H1 (cell line): ENCODE measurements around the gene APLP1. TPM values are rescaled to one million over a fixed set of nuclear protein-coding genes. Genes with fewer than 3 reads are reported as not detected.

ENCODE experiments used
- CTCF ChIA-PET: fragments of 300-600 bp; sonication (Branson Sonifier 250); formaldehyde crosslinking; loops from one replicate; lab custom pipeline; 2021; ENCODE audit not compliant: partially characterized antibody; lab: Charles Lee
- POLR2A ChIA-PET: fragments of 300-600 bp; sonication (Branson Sonifier 250); formaldehyde crosslinking; loops from one replicate; lab custom pipeline; 2021; ENCODE audit warnings: inconsistent platforms; ENCODE audit not compliant: partially characterized antibody; lab: Charles Lee
- DNase-seq, 2 experiments: peaks; one replicate each; pipeline versions ENCODE4 v3.0.0 to v3.0.0-alpha.2; 2010 to 2022; ENCODE audit warnings: low spot score in 2 of 2, low read depth in 1 of 2, mixed read lengths in 1 of 2
- FAIRE-seq: peaks from 2 replicates; lab custom pipeline; 2011; peaks lifted over from hg19 to GRCh38; lab: Jason Lieb, UNC
- H2AFZ ChIP-seq: 2 replicates; pipeline ENCODE4 v1.8.1; 2012; ENCODE audit warnings: low read length, inconsistent platforms
- H2AK5ac ChIP-seq: 2 replicates; pipeline ENCODE4 v1.6.1; 2013; ENCODE audit warnings: low read depth, low read length
- H2BK120ac ChIP-seq: replicated peaks from 2 replicates; pipeline ENCODE3; 2013; ENCODE audit warnings: low read depth, low read length, inconsistent platforms
- H2BK12ac ChIP-seq: 2 replicates; pipeline ENCODE4 v1.6.1; 2013; ENCODE audit warnings: low read depth, low read length
- H2BK15ac ChIP-seq: 2 replicates; pipeline ENCODE4 v1.6.1; 2013; ENCODE audit warnings: low read length
- H2BK20ac ChIP-seq: 2 replicates; pipeline ENCODE4 v1.6.1; 2013; ENCODE audit warnings: low read length
- H2BK5ac ChIP-seq: 2 replicates; pipeline ENCODE4 v1.6.1; 2013; ENCODE audit warnings: low read depth, low read length
- H3K14ac ChIP-seq: 2 replicates; pipeline ENCODE4 v1.6.1; 2013; ENCODE audit warnings: inconsistent platforms; ENCODE audit not compliant: insufficient read length
- H3K18ac ChIP-seq: 2 replicates; pipeline ENCODE4 v1.6.1; 2013; ENCODE audit warnings: low read length; ENCODE audit errors: extremely low read depth
- H3K23ac ChIP-seq: 2 replicates; pipeline ENCODE4 v1.6.1; 2013; ENCODE audit warnings: inconsistent platforms; ENCODE audit not compliant: insufficient read length
- H3K23me2 ChIP-seq: 2 replicates; pipeline ENCODE4 v1.6.1; 2013; ENCODE audit warnings: low read depth, low read length
- H3K27ac ChIP-seq: 2 replicates; pipeline ENCODE4 v1.6.1; 2011; ENCODE audit warnings: low read depth, low read length, inconsistent platforms
- H3K27me3 ChIP-seq, 4 experiments: replicated peaks in 1 of 4; 1 replicate in 1 of 4; 2 replicates in 3 of 4; pipeline versions ENCODE4 v1.6.1 to v1.8.1; 2011 to 2013; ENCODE audit warnings: low read length in 3 of 4, mild to moderate bottlenecking in 3 of 4, inconsistent platforms in 2 of 4, mixed read lengths in 2 of 4, moderate library complexity in 1 of 4; ENCODE audit not compliant: control insufficient read depth in 3 of 4, insufficient read depth in 3 of 4; ENCODE audit errors: extremely low read depth in 1 of 4
- H3K36me3 ChIP-seq, 4 experiments: 2 replicates each; pipeline versions ENCODE4 v1.6.1 to v1.8.1; 2011 to 2013; ENCODE audit warnings: mild to moderate bottlenecking in 4 of 4, low read length in 3 of 4, moderate library complexity in 2 of 4, control low read depth in 1 of 4, inconsistent platforms in 1 of 4; ENCODE audit not compliant: insufficient read depth in 4 of 4, control insufficient read depth in 2 of 4
- H3K4ac ChIP-seq: replicated peaks from 2 replicates; pipeline ENCODE3; 2013; ENCODE audit warnings: low read length, low read depth, mixed read lengths, inconsistent platforms; ENCODE audit not compliant: insufficient read length
- H3K4me1 ChIP-seq, 4 experiments: replicated peaks in 1 of 4; 1 replicate in 1 of 4; 2 replicates in 3 of 4; pipeline versions ENCODE4 v1.6.1 to v1.8.1; 2011 to 2013; ENCODE audit warnings: low read length in 3 of 4, inconsistent platforms in 2 of 4, mixed read lengths in 1 of 4; ENCODE audit not compliant: insufficient read depth in 4 of 4, control insufficient read depth in 3 of 4
- H3K4me2 ChIP-seq, 2 experiments: 2 replicates each; pipeline versions ENCODE4 v1.6.1 to v1.8.1; 2011 to 2013; ENCODE audit warnings: low read depth in 2 of 2, low read length in 2 of 2, control low read depth in 1 of 2, inconsistent platforms in 1 of 2, mild to moderate bottlenecking in 1 of 2; ENCODE audit not compliant: insufficient read depth in 1 of 2
- H3K4me3 ChIP-seq, 4 experiments: fragments of 200-600, 300-600 bp in 1 of 4; sonication (generic), shearing (Covaris generic), sonication (Bioruptor Twin) in 1 of 4; 2 replicates each; pipeline versions ENCODE4 v1.5.1 to v1.8.1; 2011 to 2016; ENCODE audit warnings: low read length in 4 of 4, low read depth in 3 of 4, control low read depth in 2 of 4, inconsistent platforms in 2 of 4, mild to moderate bottlenecking in 2 of 4, mixed read lengths in 1 of 4, moderate library complexity in 1 of 4; ENCODE audit not compliant: insufficient read depth in 2 of 4; ENCODE audit errors: extremely low read depth in 1 of 4
- H3K56ac ChIP-seq: replicated peaks from 2 replicates; pipeline ENCODE3; 2013; ENCODE audit warnings: low read depth, mild to moderate bottlenecking, mixed read lengths, low read length, inconsistent platforms; ENCODE audit not compliant: insufficient read length
- H3K79me1 ChIP-seq: 2 replicates; pipeline ENCODE4 v1.6.1; 2013; ENCODE audit warnings: low read depth, low read length, control low read depth
- H3K79me2 ChIP-seq, 2 experiments: 2 replicates each; pipeline versions ENCODE4 v1.6.1 to v1.8.1; 2012 to 2013; ENCODE audit warnings: low read length in 2 of 2, mild to moderate bottlenecking in 2 of 2, inconsistent platforms in 1 of 2; ENCODE audit not compliant: insufficient read depth in 2 of 2, control insufficient read depth in 1 of 2
- H3K9ac ChIP-seq, 4 experiments: replicated peaks in 1 of 4; 1 replicate in 1 of 4; 2 replicates in 3 of 4; pipeline versions ENCODE4 v1.6.1 to v1.8.1; 2011 to 2013; ENCODE audit warnings: low read depth in 3 of 4, low read length in 3 of 4, control low read depth in 2 of 4, mild to moderate bottlenecking in 2 of 4, moderate library complexity in 2 of 4, inconsistent platforms in 1 of 4; ENCODE audit errors: extremely low read depth in 1 of 4
- H3K9me3 ChIP-seq, 2 experiments: 2 replicates each; pipeline versions ENCODE4 v1.6.1 to v1.8.1; 2012 to 2013; ENCODE audit warnings: mild to moderate bottlenecking in 2 of 2, moderate library complexity in 2 of 2, control low read depth in 1 of 2, inconsistent platforms in 1 of 2, low read depth in 1 of 2, low read length in 1 of 2, mixed read lengths in 1 of 2; ENCODE audit not compliant: insufficient read depth in 2 of 2
- H4K20me1 ChIP-seq, 2 experiments: replicated peaks in 1 of 2; 2 replicates each; pipeline versions ENCODE3 to v1.8.1; 2011 to 2013; ENCODE audit warnings: inconsistent platforms in 2 of 2, low read length in 2 of 2, mild to moderate bottlenecking in 1 of 2; ENCODE audit not compliant: insufficient read depth in 2 of 2, control insufficient read depth in 1 of 2
- H4K5ac ChIP-seq: 2 replicates; pipeline ENCODE4 v1.6.1; 2013; ENCODE audit warnings: low read length, low read depth, mixed read lengths, inconsistent platforms; ENCODE audit not compliant: insufficient read length
- H4K8ac ChIP-seq: 2 replicates; pipeline ENCODE4 v1.8.0; 2013; ENCODE audit warnings: mild to moderate bottlenecking, moderate library complexity, low read length, inconsistent platforms; ENCODE audit not compliant: insufficient read depth; ENCODE audit errors: extremely low read depth
- H4K91ac ChIP-seq: replicated peaks from 2 replicates; pipeline ENCODE3; 2013; ENCODE audit warnings: low read length, mixed read lengths, inconsistent platforms; ENCODE audit not compliant: insufficient read length
- ASH2L ChIP-seq: fragments of 200-600, 300-600 bp; sonication (generic); IDR thresholded peaks from one replicate; pipeline ENCODE4 v1.7.1; 2017; ENCODE audit warnings: low read length
- MAX ChIP-seq: IDR thresholded peaks from 2 replicates; pipeline ENCODE4 v1.6.1; 2012; ENCODE audit warnings: inconsistent platforms
- SIN3A ChIP-seq, 2 experiments: IDR thresholded peaks in 1 of 2; conservative IDR thresholded peaks in 1 of 2; 2 replicates each; pipeline ENCODE4 v1.6.1; 2011 to 2012; ENCODE audit warnings: low read length in 2 of 2, improper control_type of control experiment in 1 of 2, low read depth in 1 of 2, mild to moderate bottlenecking in 1 of 2
- WGBS, 2 experiments: shearing (Covaris generic) in 1 of 2; methylation state at CpG; one replicate each; pipeline versions ENCODE4 v1.1.6 to v1.1.7; 2013 to 2015; ENCODE audit warnings: low lambda C conversion rate in 2 of 2, mixed read lengths in 2 of 2, inconsistent platforms in 1 of 2, low coverage in 1 of 2, missing lambda C conversion rate in 1 of 2; ENCODE audit not compliant: insufficient replicate concordance in 2 of 2, insufficient coverage in 1 of 2, insufficient read length in 1 of 2; ENCODE audit errors: extremely low coverage in 1 of 2, missing lambda C conversion rate in 1 of 2; 5-methylcytosine and 5-hydroxymethylcytosine counted together
- polyA plus RNA-seq, 7 experiments: library from polyadenylated mRNA; depleted of rRNA in 3 of 7; stranded (reverse) in 5 of 7; unstranded in 2 of 7; fragments of >200 nt in 5 of 7; fragments of 200-250 nt in 2 of 7; gene quantifications; 1 replicate in 5 of 7; 2 replicates in 1 of 7; 4 replicates in 1 of 7; pipeline versions ENCODE4 v1.2.1 to v1.2.3, GENCODE V29; 2011 to 2013; ENCODE audit warnings: missing spikeins in 2 of 7, mixed read lengths in 2 of 7
- total RNA-seq: library from RNA; stranded (reverse); fragmentation: NEBNext Ultra II Directional; extraction: Animal tissue kit (Norgen Biotek cat#: 25700); gene quantifications from 2 replicates; pipeline ENCODE4 v1.2.1, GENCODE V29; 2021
- TF ChIP-seq, protein P1 (sequence below): IDR thresholded peaks from 2 replicates; pipeline ENCODE4 v1.6.1; 2012; ENCODE audit warnings: low read length, inconsistent platforms
- TF ChIP-seq, protein P2 (sequence below), 3 experiments: IDR thresholded peaks; 1 replicate in 2 of 3; 2 replicates in 1 of 3; pipeline versions ENCODE4 v1.5.1 to v1.6.1; 2011; ENCODE audit warnings: low read length in 3 of 3, mild to moderate bottlenecking in 3 of 3, inconsistent platforms in 2 of 3, low read depth in 1 of 3, moderate library complexity in 1 of 3; ENCODE audit not compliant: insufficient read depth in 1 of 3; ENCODE audit errors: control extremely low read depth in 1 of 3

APLP1 gene
- total and polyA plus RNA-seq, 2 of the 8 experiments (the other 6 are each of a cell fraction or from before 2014, with no cell fraction given), result 19.9 to 22.0 TPM

- Histone ChIP-seq H3K4me2 (peak overlapping the region; percentile 93 to 96), H4K8ac (no peak overlapping the region), H3K79me1 (no peaks in the 10 kb centered on the region), H3K4ac (no peak overlapping the region), H3K23me2 (peaks cover 9% of the 10 kb centered on the region; the same call in 1 of the 2 replicates), H3K9me3 (no peaks in the 10 kb centered on the region), H2BK20ac (no peak overlapping the region), H3K56ac (no peak overlapping the region), H2BK12ac (no peak overlapping the region), H3K4me1 (peaks cover 0 to 12% (median 8%) of the 10 kb centered on the region in 4 experiments; a peak in 5 of 7 replicates), H4K91ac (no peak overlapping the region), H3K79me2 (no peaks in the 10 kb centered on the region), H3K4me3 (peak overlapping the region; percentile 38 to 64 (median 52); a peak in 7 of 8 replicates), H3K36me3 (no peaks in the 10 kb centered on the region), H3K18ac (no peak overlapping the region), H2BK5ac (no peak overlapping the region), H2BK15ac (no peak overlapping the region), H2AFZ (peak overlapping the region; percentile 77; the same call in 1 of the 2 replicates), H4K5ac (peak overlapping the region; percentile 27), H3K23ac (no peak overlapping the region), H3K14ac (no peak overlapping the region), H3K27me3 (peaks cover 3 to 12% (median 9%) of the 10 kb centered on the region in 4 experiments), H2AK5ac (no peak overlapping the region), H2BK120ac (no peak overlapping the region), H3K9ac (no peak overlapping the region), H3K27ac (no peak overlapping the region), H4K20me1 (peaks cover 0 to 2% of the 10 kb centered on the region in 2 experiments)
- FAIRE-seq, result no peak
- POLR2A ChIA-PET, result interaction anchor here (0.7 to 2.7 kb wide), 17 partner anchors 9 to 359 kb away, joined by 3 to 20 read pairs (median 3); partner anchors contain the start of genes KIRREL2, LIN37, NFKBID and PSENEN
- peak; percentile 82 to 94 for DNase-seq
- CTCF ChIA-PET, result interaction anchor here (0.6 to 3.2 kb wide), 10 partner anchors 9 to 743 kb away, joined by 3 to 15 read pairs (median 4); no protein-coding TSS in a partner anchor
- 0% methylated on average over 36 of the region's 51 CpGs; no CpG with 5 or more reads in 1 of the 2 experiments for WGBS, 2 experiments
- TF ChIP-seq ASH2L, result peak; percentile 51
- peak; percentile 90 for TF ChIP-seq MAX
- peak in 1 of 2 experiments; percentile 48; a peak in 1 of 4 replicates for TF ChIP-seq SIN3A (conservative IDR thresholded peaks at IDR 0.05 in 1 of 2, IDR thresholded peaks at IDR 0.05 in 1 of 2; ENCODE audit: low read depth in 1 of 2, low read length in 2 of 2)
- TF ChIP-seq, protein P1, sequence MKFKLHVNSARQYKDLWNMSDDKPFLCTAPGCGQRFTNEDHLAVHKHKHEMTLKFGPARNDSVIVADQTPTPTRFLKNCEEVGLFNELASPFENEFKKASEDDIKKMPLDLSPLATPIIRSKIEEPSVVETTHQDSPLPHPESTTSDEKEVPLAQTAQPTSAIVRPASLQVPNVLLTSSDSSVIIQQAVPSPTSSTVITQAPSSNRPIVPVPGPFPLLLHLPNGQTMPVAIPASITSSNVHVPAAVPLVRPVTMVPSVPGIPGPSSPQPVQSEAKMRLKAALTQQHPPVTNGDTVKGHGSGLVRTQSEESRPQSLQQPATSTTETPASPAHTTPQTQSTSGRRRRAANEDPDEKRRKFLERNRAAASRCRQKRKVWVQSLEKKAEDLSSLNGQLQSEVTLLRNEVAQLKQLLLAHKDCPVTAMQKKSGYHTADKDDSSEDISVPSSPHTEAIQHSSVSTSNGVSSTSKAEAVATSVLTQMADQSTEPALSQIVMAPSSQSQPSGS, result no peak
- TF ChIP-seq, protein P2, sequence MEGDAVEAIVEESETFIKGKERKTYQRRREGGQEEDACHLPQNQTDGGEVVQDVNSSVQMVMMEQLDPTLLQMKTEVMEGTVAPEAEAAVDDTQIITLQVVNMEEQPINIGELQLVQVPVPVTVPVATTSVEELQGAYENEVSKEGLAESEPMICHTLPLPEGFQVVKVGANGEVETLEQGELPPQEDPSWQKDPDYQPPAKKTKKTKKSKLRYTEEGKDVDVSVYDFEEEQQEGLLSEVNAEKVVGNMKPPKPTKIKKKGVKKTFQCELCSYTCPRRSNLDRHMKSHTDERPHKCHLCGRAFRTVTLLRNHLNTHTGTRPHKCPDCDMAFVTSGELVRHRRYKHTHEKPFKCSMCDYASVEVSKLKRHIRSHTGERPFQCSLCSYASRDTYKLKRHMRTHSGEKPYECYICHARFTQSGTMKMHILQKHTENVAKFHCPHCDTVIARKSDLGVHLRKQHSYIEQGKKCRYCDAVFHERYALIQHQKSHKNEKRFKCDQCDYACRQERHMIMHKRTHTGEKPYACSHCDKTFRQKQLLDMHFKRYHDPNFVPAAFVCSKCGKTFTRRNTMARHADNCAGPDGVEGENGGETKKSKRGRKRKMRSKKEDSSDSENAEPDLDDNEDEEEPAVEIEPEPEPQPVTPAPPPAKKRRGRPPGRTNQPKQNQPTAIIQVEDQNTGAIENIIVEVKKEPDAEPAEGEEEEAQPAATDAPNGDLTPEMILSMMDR (IDR thresholded peaks at IDR 0.05; ENCODE audit: control extremely low read depth in 1 of 3, insufficient read depth in 1 of 3, low read depth in 1 of 3, low read length in 3 of 3), result 0 out of 4 replicates have a peak, but pooled peaks of 1 of the 3 experiments have one; percentile 4
Measured at GRCh38 chr19:35869327-35870123, 1.2 kb downstream of the APLP1 start.
